OCI-LY3 (cell line): ENCODE measurements around the gene C16orf82.

Source experiments
- H2AFZ ChIP-seq: fragments of 200-600, 300-600 bp; shearing (Covaris generic); 2 replicates; pipeline ENCODE4 v1.6.0; 2014; ENCODE audit warnings: antibody characterized with exemption, low read depth, low read length
- H3K27ac ChIP-seq: fragments of 200-600, 300-600 bp; sonication (generic); 2 replicates; pipeline ENCODE4 v1.5.1; 2014; ENCODE audit warnings: mild to moderate bottlenecking, low read length, moderate library complexity, mixed read lengths
- H3K27me3 ChIP-seq: fragments of 200-600, 300-600 bp; sonication (generic); 2 replicates; pipeline ENCODE4 v1.6.1; 2014; ENCODE audit warnings: low read depth, low read length, mixed read lengths
- H3K36me3 ChIP-seq: fragments of 200-600, 300-600 bp; sonication (generic); replicated peaks from 2 replicates; pipeline ENCODE3; 2014; ENCODE audit warnings: low read depth, low read length, mixed read lengths
- H3K4me1 ChIP-seq: fragments of 300-600, 200-600 bp; sonication (generic); 2 replicates; pipeline ENCODE4 v1.6.1; 2014; ENCODE audit warnings: low read length, mixed read lengths
- H3K4me2 ChIP-seq: fragments of 200-600, 300-600 bp; sonication (generic); 2 replicates; pipeline ENCODE4 v1.6.1; 2014; ENCODE audit warnings: low read length, mixed read lengths
- H3K4me3 ChIP-seq: fragments of 300-600, 200-600 bp; sonication (generic); 2 replicates; pipeline ENCODE4 v1.5.1; 2014; ENCODE audit warnings: antibody characterized with exemption, mild to moderate bottlenecking, low read length, moderate library complexity
- H3K79me2 ChIP-seq: fragments of 300-600, 200-600 bp; shearing (Covaris generic); 2 replicates; pipeline ENCODE4 v1.6.1; 2014; ENCODE audit warnings: mild to moderate bottlenecking, low read length, mixed read lengths
- H3K9ac ChIP-seq: fragments of 300-600, 200-600 bp; shearing (Covaris generic); 2 replicates; pipeline ENCODE4 v1.6.0; 2014; ENCODE audit warnings: mild to moderate bottlenecking, low read length, moderate library complexity
- H3K9me3 ChIP-seq: fragments of 200-600, 300-600 bp; shearing (Covaris generic); 2 replicates; pipeline ENCODE4 v1.6.1; 2014; ENCODE audit warnings: low read length, mixed read lengths; ENCODE audit not compliant: insufficient read depth
- H4K20me1 ChIP-seq: fragments of 200-600, 300-600 bp; sonication (generic); 2 replicates; pipeline ENCODE4 v1.6.1; 2016; ENCODE audit warnings: low read length, mixed read lengths; ENCODE audit not compliant: insufficient read depth
- EZH2phosphoT487 ChIP-seq: fragments of 200-600 bp; shearing (Covaris generic); IDR thresholded peaks from 2 replicates; pipeline ENCODE4 v1.6.1; 2018; ENCODE audit warnings: antibody characterized with exemption, mixed run types, low read depth
- TF ChIP-seq, protein P1 (sequence below): fragments of 200-600, 300-600 bp; sonication (generic); IDR thresholded peaks from 2 replicates; pipeline ENCODE4 v1.5.1; 2014; ENCODE audit warnings: antibody characterized with exemption, low read length, low read depth

The C16orf82 gene

DNA sequence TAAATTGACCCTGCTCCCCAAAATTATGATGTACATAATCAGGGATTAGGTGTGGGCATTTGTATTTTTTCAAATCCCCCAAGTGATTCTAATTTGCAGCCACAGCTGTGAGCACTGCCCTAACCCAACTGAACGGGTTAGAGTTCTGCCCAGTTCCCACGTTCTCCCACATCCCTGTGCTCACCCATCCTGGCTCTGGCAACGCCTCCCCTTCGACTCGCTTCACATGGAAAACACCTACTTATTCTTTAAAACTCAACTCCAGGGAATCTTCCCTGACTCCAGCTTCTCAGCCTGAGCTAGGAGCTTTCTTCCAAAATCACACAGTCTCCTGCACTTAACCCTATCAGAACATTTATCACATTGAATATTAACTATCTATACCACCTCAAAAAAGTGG is 17.6 kb upstream of the C16orf82 start:
- H3K9me3 ChIP-seq = no peaks in the 10 kb centered on the region
- H3K27ac ChIP-seq = no peak overlapping the region
- no peak overlapping the region for H3K4me3 ChIP-seq
- no peaks in the 10 kb centered on the region for H4K20me1 ChIP-seq
- H3K4me1 ChIP-seq = no peaks in the 10 kb centered on the region
- no peak overlapping the region for H3K4me2 ChIP-seq
- H3K9ac ChIP-seq = no peak overlapping the region
- H3K36me3 ChIP-seq = no peaks in the 10 kb centered on the region
- no peaks in the 10 kb centered on the region for H3K79me2 ChIP-seq
- H3K27me3 ChIP-seq = peaks cover 21% of the 10 kb centered on the region; the same call in 1 of the 2 replicates
- TF ChIP-seq, protein P1, sequence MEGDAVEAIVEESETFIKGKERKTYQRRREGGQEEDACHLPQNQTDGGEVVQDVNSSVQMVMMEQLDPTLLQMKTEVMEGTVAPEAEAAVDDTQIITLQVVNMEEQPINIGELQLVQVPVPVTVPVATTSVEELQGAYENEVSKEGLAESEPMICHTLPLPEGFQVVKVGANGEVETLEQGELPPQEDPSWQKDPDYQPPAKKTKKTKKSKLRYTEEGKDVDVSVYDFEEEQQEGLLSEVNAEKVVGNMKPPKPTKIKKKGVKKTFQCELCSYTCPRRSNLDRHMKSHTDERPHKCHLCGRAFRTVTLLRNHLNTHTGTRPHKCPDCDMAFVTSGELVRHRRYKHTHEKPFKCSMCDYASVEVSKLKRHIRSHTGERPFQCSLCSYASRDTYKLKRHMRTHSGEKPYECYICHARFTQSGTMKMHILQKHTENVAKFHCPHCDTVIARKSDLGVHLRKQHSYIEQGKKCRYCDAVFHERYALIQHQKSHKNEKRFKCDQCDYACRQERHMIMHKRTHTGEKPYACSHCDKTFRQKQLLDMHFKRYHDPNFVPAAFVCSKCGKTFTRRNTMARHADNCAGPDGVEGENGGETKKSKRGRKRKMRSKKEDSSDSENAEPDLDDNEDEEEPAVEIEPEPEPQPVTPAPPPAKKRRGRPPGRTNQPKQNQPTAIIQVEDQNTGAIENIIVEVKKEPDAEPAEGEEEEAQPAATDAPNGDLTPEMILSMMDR = no peak
- no peak for TF ChIP-seq EZH2phosphoT487
- H2AFZ ChIP-seq = no peak overlapping the region

DNA sequence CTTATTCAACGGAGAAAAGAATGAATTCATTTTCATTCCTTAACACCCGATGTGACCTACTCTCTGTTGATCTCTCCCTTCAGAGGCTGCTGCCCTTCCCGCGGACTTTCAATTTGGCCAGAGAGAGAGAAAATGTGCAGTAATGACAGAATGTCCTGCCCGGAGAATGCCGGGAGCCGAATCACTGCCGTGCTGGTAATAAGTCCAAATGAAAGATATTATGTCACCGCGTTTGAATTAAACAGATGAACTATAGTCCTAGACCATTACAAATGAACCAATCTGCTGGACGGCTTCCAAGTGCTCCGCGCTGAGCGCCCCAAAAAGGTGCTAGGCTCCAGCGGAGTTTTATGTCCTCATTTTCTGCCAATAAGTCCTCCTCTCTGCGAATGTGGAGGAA is 14.7 kb upstream of the C16orf82 start:
- Histone ChIP-seq H4K20me1 (no peaks in the 10 kb centered on the region), H3K9me3 (no peaks in the 10 kb centered on the region), H3K79me2 (no peaks in the 10 kb centered on the region), H3K36me3 (no peaks in the 10 kb centered on the region), H3K4me3 (no peak overlapping the region), H3K4me2 (no peak overlapping the region), H2AFZ (no peak overlapping the region), H3K27me3 (peaks cover 10% of the 10 kb centered on the region; the same call in 1 of the 2 replicates), H3K27ac (no peak overlapping the region), H3K9ac (no peak overlapping the region), H3K4me1 (no peaks in the 10 kb centered on the region)
- TF ChIP-seq, protein P1 = no peak
- no peak for TF ChIP-seq EZH2phosphoT487

DNA sequence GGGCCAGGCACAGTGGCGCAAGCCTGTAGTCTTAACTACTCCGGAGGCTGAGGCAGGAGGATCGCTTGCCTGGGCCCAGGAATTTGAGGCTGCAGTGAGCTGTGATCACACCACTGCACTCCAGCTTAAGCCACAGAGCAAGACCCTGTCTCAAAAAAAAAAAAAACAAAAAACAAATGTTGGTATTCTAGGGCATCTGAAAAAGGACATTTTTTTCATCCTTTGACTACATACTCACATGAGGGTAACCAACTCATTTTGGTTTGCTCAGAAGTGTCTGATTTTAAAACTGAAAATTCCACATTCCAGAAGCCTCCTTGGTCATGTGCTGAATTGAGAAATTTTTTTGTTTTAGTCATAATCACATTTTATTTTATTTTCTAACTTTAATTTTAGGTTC is 12.7 kb upstream of the C16orf82 start:
- no peaks in the 10 kb centered on the region for H3K79me2 ChIP-seq
- H3K9me3 ChIP-seq = no peaks in the 10 kb centered on the region
- H3K36me3 ChIP-seq = no peaks in the 10 kb centered on the region
- no peak overlapping the region for H3K27ac ChIP-seq
- no peak overlapping the region for H3K4me3 ChIP-seq
- no peak overlapping the region for H3K4me2 ChIP-seq
- H4K20me1 ChIP-seq = no peaks in the 10 kb centered on the region
- H3K9ac ChIP-seq = no peak overlapping the region
- H2AFZ ChIP-seq = no peak overlapping the region
- H3K27me3 ChIP-seq = 0 out of 2 replicates have a peak, but pooled peaks cover 3% of the 10 kb centered on the region
- no peaks in the 10 kb centered on the region for H3K4me1 ChIP-seq
- TF ChIP-seq EZH2phosphoT487 = no peak
- TF ChIP-seq, protein P1 = no peak

DNA sequence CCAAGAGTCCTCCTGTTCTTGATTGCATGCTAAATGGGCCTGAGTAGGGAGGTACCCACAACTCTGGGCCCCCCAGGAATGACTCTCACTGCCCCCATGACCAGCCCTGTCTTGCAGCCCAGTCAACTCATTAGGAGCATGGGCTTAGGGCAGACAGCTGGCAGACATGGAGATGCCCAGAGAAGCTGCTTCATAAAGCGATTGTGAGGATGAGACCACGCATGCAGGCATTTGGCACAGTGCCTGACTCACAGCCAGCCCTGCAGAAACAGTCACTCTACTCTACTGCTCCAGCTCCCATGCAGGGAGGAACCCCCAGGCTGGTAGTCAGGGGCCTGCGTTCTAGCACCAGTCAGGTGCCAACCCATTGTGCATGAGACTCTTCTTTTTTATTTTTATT is 8.4 kb upstream of the C16orf82 start:
- H3K9me3 ChIP-seq = no peaks in the 10 kb centered on the region
- no peak overlapping the region for H3K27ac ChIP-seq
- H3K79me2 ChIP-seq = no peaks in the 10 kb centered on the region
- H3K27me3 ChIP-seq = peaks cover 9% of the 10 kb centered on the region; the same call in 1 of the 2 replicates
- no peak overlapping the region for H3K9ac ChIP-seq
- no peak overlapping the region for H3K4me2 ChIP-seq
- H4K20me1 ChIP-seq = no peaks in the 10 kb centered on the region
- no peaks in the 10 kb centered on the region for H3K4me1 ChIP-seq
- TF ChIP-seq EZH2phosphoT487 = no peak
- TF ChIP-seq, protein P1 = no peak
- H2AFZ ChIP-seq = no peak overlapping the region
- H3K4me3 ChIP-seq = no peak overlapping the region
- no peaks in the 10 kb centered on the region for H3K36me3 ChIP-seq
